Measurements from ENCODE around the gene C1QA.

C1QA gene

GRCh38 chr1:22676916-22677583 is 40.6 kb downstream of the C1QA start:
- no peak for DNase-seq

- DNase-seq = no peak
Observed at GRCh38 chr1:22677931-22678896, 41.8 kb downstream of the C1QA start.

GRCh38 chr1:22680726-22681125 is 44.3 kb downstream of the C1QA start:
- no peak for DNase-seq

- DNase-seq = no peak
Observed at GRCh38 chr1:22681556-22682276, 45.3 kb downstream of the C1QA start.

GRCh38 chr1:22683547-22683946 is 47.1 kb downstream of the C1QA start:
- no peak for DNase-seq

- DNase-seq = no peak
Observed at GRCh38 chr1:22685591-22686059, 49.2 kb downstream of the C1QA start.

- no peak for DNase-seq
Observed at GRCh38 chr1:22687191-22687590, 50.8 kb downstream of the C1QA start.

- DNase-seq = no peak
Observed at GRCh38 chr1:22688466-22688865, 52.0 kb downstream of the C1QA start.
